ENCODE data around the gene CFL1.

CFL1 gene

GRCh38 chr11:65857500-65857852, 504 bp downstream of the CFL1 start:
- DNase-seq (ENCODE audit: low spot score) (no peak), ATAC-seq (ENCODE audit: low read depth) (no peak)
- Histone ChIP-seq H3K4me3 (ENCODE audit: severe bottlenecking) (peak overlapping the region; percentile 97), H3K4me1 (ENCODE audit: insufficient read depth, poor library complexity, severe bottlenecking) (no peaks in the 10 kb centered on the region), H3K9me3 (ENCODE audit: severe bottlenecking) (no peaks in the 10 kb centered on the region), H3K36me3 (ENCODE audit: low read depth) (peaks cover 55% of the 10 kb centered on the region), H3K27ac (ENCODE audit: poor library complexity, severe bottlenecking) (peak overlapping the region; percentile 91), H3K27me3 (ENCODE audit: insufficient read depth, poor library complexity, severe bottlenecking) (no peaks in the 10 kb centered on the region)
- TF ChIP-seq CTCF (IDR thresholded peaks at IDR 0.05; ENCODE audit: poor library complexity, severe bottlenecking): no peak

DNA sequence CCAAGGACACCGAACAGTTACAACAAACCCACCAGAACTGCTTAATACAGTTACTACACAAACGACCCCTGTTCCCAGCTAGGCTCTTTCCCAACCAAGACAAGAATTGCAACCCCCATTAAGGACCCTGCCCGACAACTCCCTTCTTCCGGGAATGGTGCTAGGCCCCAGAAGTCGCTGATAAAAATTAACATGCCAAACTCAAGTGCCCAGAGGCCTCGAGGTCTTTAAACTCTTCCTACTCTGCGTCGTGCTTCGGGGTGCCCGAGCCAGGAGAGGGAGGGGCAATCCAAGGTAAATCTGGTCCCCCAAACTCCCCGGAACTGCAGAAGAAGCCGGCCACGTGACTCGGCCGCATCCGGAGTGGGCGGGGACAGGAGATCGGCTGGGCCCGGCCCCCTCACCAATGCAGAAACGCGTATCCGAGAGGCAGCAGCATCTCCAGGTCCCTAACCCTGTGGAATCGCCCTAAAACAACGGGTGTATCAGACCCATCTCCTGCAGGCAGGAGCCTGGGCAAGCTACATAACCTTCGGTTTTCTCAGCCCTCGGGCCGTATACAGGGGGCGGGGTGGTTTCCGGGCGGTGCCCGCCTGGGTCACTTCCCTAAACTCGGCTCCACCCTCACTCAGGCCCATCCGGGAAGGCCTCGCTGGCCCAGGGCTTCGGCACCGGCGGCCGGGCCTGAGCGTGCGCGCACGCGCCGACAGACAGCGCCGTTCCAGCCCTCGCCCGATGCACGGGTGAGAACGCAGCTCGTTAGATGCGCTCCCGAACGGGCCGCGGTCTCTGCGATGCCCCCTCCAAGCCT, 1.1 kb downstream of the CFL1 start:
- Histone ChIP-seq H3K27me3 (ENCODE audit: insufficient read depth, poor library complexity, severe bottlenecking) (no peaks in the 10 kb centered on the region), H3K9me3 (ENCODE audit: severe bottlenecking) (no peaks in the 10 kb centered on the region), H3K4me1 (ENCODE audit: insufficient read depth, poor library complexity, severe bottlenecking) (no peaks in the 10 kb centered on the region), H3K4me3 (ENCODE audit: severe bottlenecking) (peak overlapping the region; percentile 97), H3K36me3 (ENCODE audit: low read depth) (peaks cover 50% of the 10 kb centered on the region), H3K27ac (ENCODE audit: poor library complexity, severe bottlenecking) (peak overlapping the region; percentile 91)
- TF ChIP-seq CTCF (IDR thresholded peaks at IDR 0.05; ENCODE audit: poor library complexity, severe bottlenecking): no peak
- DNase-seq (ENCODE audit: low spot score): peak; percentile 75
- peak; percentile 11 for ATAC-seq (ENCODE audit: low read depth)

DNA sequence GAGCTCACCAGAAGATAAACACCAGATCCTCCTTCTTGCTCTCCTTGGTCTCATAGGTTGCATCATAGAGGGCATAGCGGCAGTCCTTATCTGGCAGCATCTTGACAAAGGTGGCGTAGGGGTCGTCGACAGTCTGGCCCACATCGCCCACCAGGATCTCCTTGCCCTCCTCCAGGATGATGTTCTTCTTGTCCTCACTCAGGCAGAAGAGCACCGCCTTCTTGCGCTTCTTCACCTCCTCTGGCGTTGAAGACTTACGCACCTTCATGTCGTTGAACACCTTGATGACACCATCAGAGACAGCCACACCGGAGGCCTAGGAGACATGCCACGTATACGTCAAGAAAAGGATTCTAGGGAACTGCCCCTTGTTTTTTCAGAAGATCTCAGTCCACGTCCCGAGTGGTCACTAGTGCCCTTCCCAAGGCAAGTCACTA, 2.0 kb downstream of the CFL1 start:
- Histone ChIP-seq H3K36me3 (ENCODE audit: low read depth) (peaks cover 46% of the 10 kb centered on the region), H3K4me3 (ENCODE audit: severe bottlenecking) (no peak overlapping the region), H3K9me3 (ENCODE audit: severe bottlenecking) (no peaks in the 10 kb centered on the region), H3K27ac (ENCODE audit: poor library complexity, severe bottlenecking) (peak overlapping the region; percentile 91), H3K4me1 (ENCODE audit: insufficient read depth, poor library complexity, severe bottlenecking) (no peaks in the 10 kb centered on the region), H3K27me3 (ENCODE audit: insufficient read depth, poor library complexity, severe bottlenecking) (no peaks in the 10 kb centered on the region)
- no peak for ATAC-seq (ENCODE audit: low read depth)
- DNase-seq (ENCODE audit: low spot score): no peak
- TF ChIP-seq CTCF (IDR thresholded peaks at IDR 0.05; ENCODE audit: poor library complexity, severe bottlenecking): no peak

GRCh38 chr11:65854852-65855837, 2.8 kb downstream of the CFL1 start:
- H3K27ac ChIP-seq (ENCODE audit: poor library complexity, severe bottlenecking): no peak overlapping the region
- peaks cover 46% of the 10 kb centered on the region for H3K36me3 ChIP-seq (ENCODE audit: low read depth)
- no peaks in the 10 kb centered on the region for H3K4me1 ChIP-seq (ENCODE audit: insufficient read depth, poor library complexity, severe bottlenecking)
- ATAC-seq (ENCODE audit: low read depth) (no peak), DNase-seq (ENCODE audit: low spot score) (peak; percentile 19)
- TF ChIP-seq CTCF (IDR thresholded peaks at IDR 0.05; ENCODE audit: poor library complexity, severe bottlenecking): no peak
- no peak overlapping the region for H3K4me3 ChIP-seq (ENCODE audit: severe bottlenecking)
- H3K9me3 ChIP-seq (ENCODE audit: severe bottlenecking): no peaks in the 10 kb centered on the region
- H3K27me3 ChIP-seq (ENCODE audit: insufficient read depth, poor library complexity, severe bottlenecking): no peaks in the 10 kb centered on the region

Data from RWPE2 (cell line).